Caco-2 (cell line): ENCODE data around the gene DOK3. TPM values are rescaled to one million over a fixed set of nuclear protein-coding genes. Genes with fewer than 3 reads are reported as not detected.

ENCODE experiments used
- BruUV-seq: library from RNA; stranded (reverse); fragments of 400-500 nt; replicated peaks from 2 replicates; lab custom pipeline; 2021; lab: Mats Ljungman, UMichigan
- CTCF ChIA-PET: fragments of 300-600 bp; sonication (Branson Sonifier 250); formaldehyde crosslinking; loops from one replicate; lab custom pipeline; 2022; ENCODE audit warnings: antibody characterized with exemption; lab: Charles Lee
- POLR2A ChIA-PET: fragments of 300-600 bp; sonication (Branson Sonifier 250); formaldehyde crosslinking; loops from one replicate; lab custom pipeline; 2022; ENCODE audit warnings: antibody characterized with exemption; lab: Charles Lee
- DNase-seq, 2 experiments: peaks; one replicate each; pipeline versions ENCODE4 v3.0.0 to v3.0.0-alpha.2; 2020 to 2022
- H3K27me3 ChIP-seq: replicated peaks from 2 replicates; pipeline ENCODE4 v1.6.0; 2011; ENCODE audit warnings: low read length; ENCODE audit not compliant: control insufficient read depth, insufficient read depth
- H3K36me3 ChIP-seq: 2 replicates; pipeline ENCODE4 v1.5.1; 2011; ENCODE audit warnings: low read length; ENCODE audit not compliant: control insufficient read depth, insufficient read depth
- H3K4me1 ChIP-seq: fragments of 250-450 bp; sonication (Bioruptor Pico); 2 replicates; pipeline ENCODE4 v1.5.1; 2020; ENCODE audit warnings: mild to moderate bottlenecking
- H3K4me3 ChIP-seq: 2 replicates; pipeline ENCODE4 v1.5.1; 2011; ENCODE audit warnings: low read depth, mild to moderate bottlenecking, control low read depth, low read length
- H3K9me3 ChIP-seq: fragments of 250-450 bp; sonication (Bioruptor Pico); 2 replicates; pipeline ENCODE4 v1.5.1; 2020; ENCODE audit warnings: mild to moderate bottlenecking, moderate library complexity
- H3K27ac Mint-ChIP-seq: one replicate; pipeline ENCODE4 v1.8.0; 2022; ENCODE audit warnings: mixed read lengths; ENCODE audit not compliant: unreplicated experiment
- H3K27me3 Mint-ChIP-seq: one replicate; pipeline ENCODE4 v1.8.0; 2022; ENCODE audit warnings: mixed read lengths; ENCODE audit not compliant: insufficient read depth, unreplicated experiment
- H3K36me3 Mint-ChIP-seq: one replicate; pipeline ENCODE4 v1.8.0; 2022; ENCODE audit warnings: mild to moderate bottlenecking, mixed read lengths; ENCODE audit not compliant: insufficient read depth, unreplicated experiment
- H3K4me1 Mint-ChIP-seq: one replicate; pipeline ENCODE4 v1.8.0; 2022; ENCODE audit warnings: low read depth, mixed read lengths; ENCODE audit not compliant: unreplicated experiment
- H3K4me3 Mint-ChIP-seq: one replicate; pipeline ENCODE4 v1.8.0; 2022; ENCODE audit warnings: mild to moderate bottlenecking, moderate library complexity, mixed read lengths; ENCODE audit not compliant: unreplicated experiment
- H3K9me3 Mint-ChIP-seq: one replicate; pipeline ENCODE4 v1.8.0; 2022; ENCODE audit warnings: mixed read lengths; ENCODE audit not compliant: unreplicated experiment
- intact Hi-C: fragments of 100-400 bp; cut with micrococcal nuclease; formaldehyde crosslinking; loops from one replicate; pipeline ENCODE4 v1.10.0; 2022; ENCODE audit not compliant: unreplicated experiment
- total RNA-seq: library from RNA; stranded (reverse); gene quantifications from 2 replicates; pipeline ENCODE4 v1.2.3, GENCODE V29; 2022
- TF ChIP-seq, protein P1 (sequence below), 2 experiments: fragments of 200-600 bp in 1 of 2; IDR thresholded peaks; 1 replicate in 1 of 2; 2 replicates in 1 of 2; pipeline versions ENCODE4 v1.5.1 to v1.8.0; 2011 to 2022; ENCODE audit warnings: antibody characterized with exemption in 1 of 2, control low read depth in 1 of 2, inconsistent platforms in 1 of 2, low read depth in 1 of 2, low read length in 1 of 2, mild to moderate bottlenecking in 1 of 2, moderate library complexity in 1 of 2; ENCODE audit not compliant: insufficient read depth in 1 of 2, severe bottlenecking in 1 of 2, unreplicated experiment in 1 of 2

The DOK3 gene
- total RNA-seq, 1 experiment from 2014 or later = 7.9 TPM

GRCh38 chr5:177526191-177526590 lies 16.6 kb upstream of the DOK3 start:
- intact Hi-C loops = no loop called here
- peaks cover 12% of the 10 kb centered on the region for H3K36me3 ChIP-seq
- POLR2A ChIA-PET = no interaction called here
- no peak overlapping the region for H3K27ac Mint-ChIP-seq
- no peak overlapping the region for H3K4me3 ChIP-seq
- peak in 1 of 2 experiments; percentile 9 for DNase-seq
- peaks cover 39% of the 10 kb centered on the region for H3K36me3 Mint-ChIP-seq
- H3K27me3 ChIP-seq = no peaks in the 10 kb centered on the region
- CTCF ChIA-PET = no interaction called here
- no peaks in the 10 kb centered on the region for H3K4me1 ChIP-seq
- H3K9me3 ChIP-seq = no peaks in the 10 kb centered on the region
- no peaks in the 10 kb centered on the region for H3K4me1 Mint-ChIP-seq
- BruUV-seq = no TSS peak
- no peak overlapping the region for H3K4me3 Mint-ChIP-seq
- H3K27me3 Mint-ChIP-seq = no peaks in the 10 kb centered on the region
- no peaks in the 10 kb centered on the region for H3K9me3 Mint-ChIP-seq
- TF ChIP-seq, protein P1, sequence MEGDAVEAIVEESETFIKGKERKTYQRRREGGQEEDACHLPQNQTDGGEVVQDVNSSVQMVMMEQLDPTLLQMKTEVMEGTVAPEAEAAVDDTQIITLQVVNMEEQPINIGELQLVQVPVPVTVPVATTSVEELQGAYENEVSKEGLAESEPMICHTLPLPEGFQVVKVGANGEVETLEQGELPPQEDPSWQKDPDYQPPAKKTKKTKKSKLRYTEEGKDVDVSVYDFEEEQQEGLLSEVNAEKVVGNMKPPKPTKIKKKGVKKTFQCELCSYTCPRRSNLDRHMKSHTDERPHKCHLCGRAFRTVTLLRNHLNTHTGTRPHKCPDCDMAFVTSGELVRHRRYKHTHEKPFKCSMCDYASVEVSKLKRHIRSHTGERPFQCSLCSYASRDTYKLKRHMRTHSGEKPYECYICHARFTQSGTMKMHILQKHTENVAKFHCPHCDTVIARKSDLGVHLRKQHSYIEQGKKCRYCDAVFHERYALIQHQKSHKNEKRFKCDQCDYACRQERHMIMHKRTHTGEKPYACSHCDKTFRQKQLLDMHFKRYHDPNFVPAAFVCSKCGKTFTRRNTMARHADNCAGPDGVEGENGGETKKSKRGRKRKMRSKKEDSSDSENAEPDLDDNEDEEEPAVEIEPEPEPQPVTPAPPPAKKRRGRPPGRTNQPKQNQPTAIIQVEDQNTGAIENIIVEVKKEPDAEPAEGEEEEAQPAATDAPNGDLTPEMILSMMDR (IDR thresholded peaks at IDR 0.05; ENCODE audit: insufficient read depth in 1 of 2, low read depth in 1 of 2, low read length in 1 of 2, severe bottlenecking in 1 of 2, unreplicated experiment in 1 of 2) = no peak

GRCh38 chr5:177524941-177525655 lies 15.5 kb upstream of the DOK3 start:
- H3K36me3 ChIP-seq = peaks cover 12% of the 10 kb centered on the region
- no peaks in the 10 kb centered on the region for H3K9me3 Mint-ChIP-seq
- POLR2A ChIA-PET = no interaction called here

GRCh38 chr5:177524539-177524900 lies 14.9 kb upstream of the DOK3 start:
- CTCF ChIA-PET = interaction anchor here (0.8 kb wide), 1 partner anchor 14 kb away, joined by 3 read pairs; no protein-coding TSS in a partner anchor
- no peak overlapping the region for H3K4me3 Mint-ChIP-seq
- H3K4me1 ChIP-seq = 0 out of 2 replicates have a peak, but pooled peaks cover 2% of the 10 kb centered on the region
- peaks cover 9% of the 10 kb centered on the region for H3K4me1 Mint-ChIP-seq
- BruUV-seq = no TSS peak
- POLR2A ChIA-PET = no interaction called here
- H3K9me3 Mint-ChIP-seq = no peaks in the 10 kb centered on the region
- intact Hi-C loops = no loop called here
- no peaks in the 10 kb centered on the region for H3K27me3 Mint-ChIP-seq
- H3K36me3 ChIP-seq = peaks cover 12% of the 10 kb centered on the region
- H3K4me3 ChIP-seq = no peak overlapping the region
- no peaks in the 10 kb centered on the region for H3K9me3 ChIP-seq
- H3K27me3 ChIP-seq = no peaks in the 10 kb centered on the region
- no peak for DNase-seq
- H3K36me3 Mint-ChIP-seq = peaks cover 50% of the 10 kb centered on the region
- TF ChIP-seq, protein P1 (IDR thresholded peaks at IDR 0.05; ENCODE audit: insufficient read depth in 1 of 2, low read depth in 1 of 2, low read length in 1 of 2, severe bottlenecking in 1 of 2, unreplicated experiment in 1 of 2) = no peak
- H3K27ac Mint-ChIP-seq = no peak overlapping the region

More at GRCh38 chr5:177524941-177525655, 15.5 kb upstream of the DOK3 start:
- Histone ChIP-seq H3K27me3 (no peaks in the 10 kb centered on the region), H3K4me3 (no peak overlapping the region), H3K9me3 (no peaks in the 10 kb centered on the region), H3K4me1 (no peaks in the 10 kb centered on the region)
- peak in 1 of 2 experiments; percentile 25 for DNase-seq
- TF ChIP-seq, protein P1 (IDR thresholded peaks at IDR 0.05; ENCODE audit: insufficient read depth in 1 of 2, low read depth in 1 of 2, low read length in 1 of 2, severe bottlenecking in 1 of 2, unreplicated experiment in 1 of 2) = no peak
- no peak overlapping the region for H3K4me3 Mint-ChIP-seq
- intact Hi-C loops = no loop called here
- no peak overlapping the region for H3K27ac Mint-ChIP-seq
- peaks cover 44% of the 10 kb centered on the region for H3K36me3 Mint-ChIP-seq
- CTCF ChIA-PET = interaction anchor here (0.8 kb wide), 1 partner anchor 15 kb away, joined by 3 read pairs; no protein-coding TSS in a partner anchor
- no peaks in the 10 kb centered on the region for H3K27me3 Mint-ChIP-seq
- H3K4me1 Mint-ChIP-seq = peaks cover 6% of the 10 kb centered on the region
- BruUV-seq = no TSS peak
